Measurements from ENCODE around the gene SNAPC3. TPM values are rescaled to one million over a fixed set of nuclear protein-coding genes. Genes with fewer than 3 reads are reported as not detected.

Gene SNAPC3
- total and polyA plus RNA-seq, 9 donors = 22.0 to 29.0 (median 25.2) TPM

- no peak for DNase-seq
- Histone ChIP-seq H3K27ac (ENCODE audit: low read length) (no peak overlapping the region), H3K4me3 (ENCODE audit: low read length) (no peak overlapping the region), H3K4me1 (ENCODE audit: control insufficient read depth, insufficient read depth, low read length) (no peaks in the 10 kb centered on the region), H3K36me3 (ENCODE audit: control insufficient read depth, insufficient read depth, low read length) (peaks cover 14% of the 10 kb centered on the region), H3K27me3 (ENCODE audit: control insufficient read depth, insufficient read depth, low read length) (no peaks in the 10 kb centered on the region), H3K9me3 (replicated peaks; ENCODE audit: control insufficient read depth, low read depth, low read length) (no peaks in the 10 kb centered on the region)
- no CpG with 5 or more reads among the region's 1 CpG for WGBS (ENCODE audit: insufficient coverage)
Observed at GRCh38 chr9:15482146-15482545, 59.5 kb downstream of the SNAPC3 start.

DNA sequence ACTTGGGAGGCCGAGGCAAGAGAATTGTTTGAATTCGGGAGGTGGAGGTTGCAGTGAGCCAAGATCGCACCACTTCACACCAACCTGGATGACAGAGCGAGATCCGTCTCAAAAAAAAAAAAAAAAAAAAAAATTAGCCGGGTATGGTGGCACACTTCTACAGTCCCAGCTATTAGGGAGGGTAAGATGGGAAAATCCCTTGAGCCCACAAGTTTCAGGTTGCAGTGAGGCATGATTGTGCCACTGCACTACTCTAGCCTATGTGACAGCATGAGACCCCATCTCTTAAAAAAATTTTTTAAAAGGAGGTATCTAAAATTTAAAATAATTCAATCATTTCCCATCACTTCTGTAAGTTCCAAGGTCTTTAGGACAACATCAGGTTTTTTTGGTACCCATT, 62.1 kb downstream of the SNAPC3 start:
- H3K4me1 ChIP-seq (ENCODE audit: control insufficient read depth, insufficient read depth, low read length) = no peaks in the 10 kb centered on the region
- peaks cover 9% of the 10 kb centered on the region for H3K36me3 ChIP-seq (ENCODE audit: control insufficient read depth, insufficient read depth, low read length)
- no CpG with 5 or more reads among the region's 6 CpGs for WGBS (ENCODE audit: insufficient coverage)
- no peaks in the 10 kb centered on the region for H3K9me3 ChIP-seq (replicated peaks; ENCODE audit: control insufficient read depth, low read depth, low read length)
- no peak overlapping the region for H3K27ac ChIP-seq (ENCODE audit: low read length)
- no peaks in the 10 kb centered on the region for H3K27me3 ChIP-seq (ENCODE audit: control insufficient read depth, insufficient read depth, low read length)
- H3K4me3 ChIP-seq (ENCODE audit: low read length) = no peak overlapping the region
- no peak for DNase-seq

GRCh38 chr9:15485836-15486666, 63.4 kb downstream of the SNAPC3 start:
- Histone ChIP-seq H3K27ac (ENCODE audit: low read length) (no peak overlapping the region), H3K9me3 (replicated peaks; ENCODE audit: control insufficient read depth, low read depth, low read length) (no peaks in the 10 kb centered on the region), H3K36me3 (ENCODE audit: control insufficient read depth, insufficient read depth, low read length) (peaks cover 9% of the 10 kb centered on the region), H3K4me3 (ENCODE audit: low read length) (no peak overlapping the region), H3K4me1 (ENCODE audit: control insufficient read depth, insufficient read depth, low read length) (no peaks in the 10 kb centered on the region), H3K27me3 (ENCODE audit: control insufficient read depth, insufficient read depth, low read length) (no peaks in the 10 kb centered on the region)
- DNase-seq = peak; percentile 26
- WGBS (ENCODE audit: insufficient coverage) = no CpG with 5 or more reads among the region's 2 CpGs

GRCh38 chr9:15491950-15492349, 69.3 kb downstream of the SNAPC3 start:
- H3K4me1 ChIP-seq (ENCODE audit: control insufficient read depth, insufficient read depth, low read length) = no peaks in the 10 kb centered on the region
- WGBS (ENCODE audit: insufficient coverage) = no CpG with 5 or more reads among the region's 1 CpG
- no peaks in the 10 kb centered on the region for H3K9me3 ChIP-seq (replicated peaks; ENCODE audit: control insufficient read depth, low read depth, low read length)

GRCh38 chr9:15492485-15493150, 69.9 kb downstream of the SNAPC3 start:
- DNase-seq = no peak
- no peak overlapping the region for H3K27ac ChIP-seq (ENCODE audit: low read length)
- H3K27me3 ChIP-seq (ENCODE audit: control insufficient read depth, insufficient read depth, low read length) = no peaks in the 10 kb centered on the region
- no peaks in the 10 kb centered on the region for H3K9me3 ChIP-seq (replicated peaks; ENCODE audit: control insufficient read depth, low read depth, low read length)
- 98% methylated on average over 8 of the region's 13 CpGs for WGBS (ENCODE audit: insufficient coverage)
- no peaks in the 10 kb centered on the region for H3K4me1 ChIP-seq (ENCODE audit: control insufficient read depth, insufficient read depth, low read length)
- no peak overlapping the region for H3K4me3 ChIP-seq (ENCODE audit: low read length)
- H3K36me3 ChIP-seq (ENCODE audit: control insufficient read depth, insufficient read depth, low read length) = peaks cover 15% of the 10 kb centered on the region

More at GRCh38 chr9:15491950-15492349, 69.3 kb downstream of the SNAPC3 start:
- H3K27me3 ChIP-seq (ENCODE audit: control insufficient read depth, insufficient read depth, low read length) = no peaks in the 10 kb centered on the region
- peaks cover 15% of the 10 kb centered on the region for H3K36me3 ChIP-seq (ENCODE audit: control insufficient read depth, insufficient read depth, low read length)
- no peak overlapping the region for H3K4me3 ChIP-seq (ENCODE audit: low read length)
- DNase-seq = no peak
- H3K27ac ChIP-seq (ENCODE audit: low read length) = no peak overlapping the region

- Histone ChIP-seq H3K27me3 (ENCODE audit: control insufficient read depth, insufficient read depth, low read length) (no peaks in the 10 kb centered on the region), H3K4me3 (ENCODE audit: low read length) (no peak overlapping the region), H3K27ac (ENCODE audit: low read length) (no peak overlapping the region), H3K36me3 (ENCODE audit: control insufficient read depth, insufficient read depth, low read length) (peaks cover 13% of the 10 kb centered on the region), H3K9me3 (replicated peaks; ENCODE audit: control insufficient read depth, low read depth, low read length) (no peaks in the 10 kb centered on the region), H3K4me1 (ENCODE audit: control insufficient read depth, insufficient read depth, low read length) (no peaks in the 10 kb centered on the region)
- no peak for DNase-seq
- WGBS (ENCODE audit: insufficient coverage) = no CpG with 5 or more reads among the region's 13 CpGs
Observed at GRCh38 chr9:15498246-15498995, 75.7 kb downstream of the SNAPC3 start.

DNA sequence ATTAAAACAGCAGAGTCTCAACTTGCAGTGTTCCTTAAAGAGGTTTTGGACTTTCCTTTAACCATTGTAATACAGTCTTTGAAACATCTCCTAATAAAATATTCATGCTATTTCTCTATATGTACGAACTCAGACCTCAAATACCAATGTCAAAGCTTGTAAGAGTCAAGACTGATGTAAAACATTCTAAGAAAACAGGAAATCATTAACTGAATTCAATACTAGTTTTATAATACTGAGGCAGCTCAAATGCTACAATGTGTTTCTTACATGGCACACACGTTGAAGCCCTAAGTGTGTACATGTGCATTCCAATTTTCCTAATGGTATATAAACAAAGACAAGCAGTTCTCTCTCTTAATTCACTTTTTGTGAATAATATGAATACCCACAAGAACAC, 76.5 kb downstream of the SNAPC3 start:
- Histone ChIP-seq H3K27me3 (ENCODE audit: control insufficient read depth, insufficient read depth, low read length) (no peaks in the 10 kb centered on the region), H3K9me3 (replicated peaks; ENCODE audit: control insufficient read depth, low read depth, low read length) (no peaks in the 10 kb centered on the region), H3K4me3 (ENCODE audit: low read length) (no peak overlapping the region), H3K36me3 (ENCODE audit: control insufficient read depth, insufficient read depth, low read length) (peaks cover 11% of the 10 kb centered on the region), H3K4me1 (ENCODE audit: control insufficient read depth, insufficient read depth, low read length) (no peaks in the 10 kb centered on the region), H3K27ac (ENCODE audit: low read length) (no peak overlapping the region)
- WGBS (ENCODE audit: insufficient coverage) = no CpG with 5 or more reads among the region's 2 CpGs
- DNase-seq = no peak

DNA sequence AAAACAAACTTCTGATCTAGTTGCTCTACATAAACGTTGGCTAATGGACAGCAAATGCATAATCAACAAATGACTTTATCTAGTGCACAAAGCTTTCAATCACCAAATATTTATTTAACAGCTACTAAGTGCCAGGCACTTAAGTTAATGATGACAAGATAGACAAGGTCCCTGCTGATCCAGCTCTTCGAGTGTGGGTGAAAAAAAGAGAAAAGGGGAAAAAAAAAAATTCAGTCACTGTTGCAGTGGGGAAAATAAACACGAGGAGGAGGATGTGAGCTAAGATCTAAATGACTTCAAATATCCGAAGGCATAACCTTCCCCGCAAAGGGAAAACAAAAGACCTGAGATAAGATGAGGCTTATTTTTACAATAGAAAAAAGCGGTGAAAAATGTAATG, 78.5 kb downstream of the SNAPC3 start:
- no peaks in the 10 kb centered on the region for H3K27me3 ChIP-seq (ENCODE audit: control insufficient read depth, insufficient read depth, low read length)
- H3K4me1 ChIP-seq (ENCODE audit: control insufficient read depth, insufficient read depth, low read length) = no peaks in the 10 kb centered on the region
- no peaks in the 10 kb centered on the region for H3K9me3 ChIP-seq (replicated peaks; ENCODE audit: control insufficient read depth, low read depth, low read length)
- DNase-seq = no peak
- WGBS (ENCODE audit: insufficient coverage) = 90% methylated on average over 5 of the region's 6 CpGs
- no peak overlapping the region for H3K27ac ChIP-seq (ENCODE audit: low read length)
- no peak overlapping the region for H3K4me3 ChIP-seq (ENCODE audit: low read length)
- peaks cover 13% of the 10 kb centered on the region for H3K36me3 ChIP-seq (ENCODE audit: control insufficient read depth, insufficient read depth, low read length)

- Histone ChIP-seq H3K9me3 (replicated peaks; ENCODE audit: control insufficient read depth, low read depth, low read length) (no peaks in the 10 kb centered on the region), H3K4me3 (ENCODE audit: low read length) (no peak overlapping the region), H3K27ac (ENCODE audit: low read length) (no peak overlapping the region), H3K4me1 (ENCODE audit: control insufficient read depth, insufficient read depth, low read length) (no peaks in the 10 kb centered on the region), H3K36me3 (ENCODE audit: control insufficient read depth, insufficient read depth, low read length) (peaks cover 15% of the 10 kb centered on the region), H3K27me3 (ENCODE audit: control insufficient read depth, insufficient read depth, low read length) (no peaks in the 10 kb centered on the region)
- no CpG with 5 or more reads among the region's 5 CpGs for WGBS (ENCODE audit: insufficient coverage)
- DNase-seq = no peak
Observed at GRCh38 chr9:15501803-15502202, 79.1 kb downstream of the SNAPC3 start.

DNA sequence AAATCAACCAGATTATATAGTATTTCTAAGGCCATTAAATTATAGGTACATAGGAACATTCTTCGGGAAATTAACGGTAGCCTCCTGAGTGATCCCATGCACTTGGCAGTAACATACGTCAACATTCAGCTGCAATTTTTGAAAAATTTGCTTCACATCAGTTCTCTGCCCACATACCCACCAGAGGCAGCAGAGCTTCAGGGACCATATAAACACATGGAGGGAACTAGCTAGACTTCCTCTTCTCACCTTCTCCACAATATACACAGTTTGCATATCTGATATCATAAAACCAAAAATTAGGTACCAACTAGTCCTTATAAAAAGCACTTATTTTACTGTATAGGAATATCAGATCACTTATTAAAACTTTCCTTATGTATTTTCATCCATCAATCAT, 83.2 kb downstream of the SNAPC3 start:
- H3K27me3 ChIP-seq (ENCODE audit: control insufficient read depth, insufficient read depth, low read length) = no peaks in the 10 kb centered on the region
- WGBS (ENCODE audit: insufficient coverage) = 80% methylated on average over 2 of the region's 3 CpGs
- peaks cover 18% of the 10 kb centered on the region for H3K36me3 ChIP-seq (ENCODE audit: control insufficient read depth, insufficient read depth, low read length)
- no peaks in the 10 kb centered on the region for H3K4me1 ChIP-seq (ENCODE audit: control insufficient read depth, insufficient read depth, low read length)
- H3K4me3 ChIP-seq (ENCODE audit: low read length) = no peak overlapping the region
- no peak overlapping the region for H3K27ac ChIP-seq (ENCODE audit: low read length)
- no peaks in the 10 kb centered on the region for H3K9me3 ChIP-seq (replicated peaks; ENCODE audit: control insufficient read depth, low read depth, low read length)
- no peak for DNase-seq
